Stomach smooth muscle (tissue), 2 donors: Measurements from ENCODE around the gene PRKAR1B.
"Not testable (repeated sequence)": the region's sequence is repeated elsewhere in the genome, so short reads cannot be mapped to it uniquely, and the experiment has no call there.

Experiments used
- H3K27ac ChIP-seq: one replicate; pipeline ENCODE4 v1.7.0; 2013; ENCODE audit warnings: mild to moderate bottlenecking, low read length, inconsistent platforms
- H3K27me3 ChIP-seq, 2 donors: one replicate each; pipeline ENCODE4 v1.7.0; 2013; ENCODE audit warnings: low read length in 2 of 2; ENCODE audit not compliant: insufficient read depth in 2 of 2, control insufficient read depth in 1 of 2
- H3K36me3 ChIP-seq, 2 donors: one replicate each; pipeline ENCODE4 v1.7.0; 2013; ENCODE audit warnings: low read length in 2 of 2; ENCODE audit not compliant: control insufficient read depth in 2 of 2, insufficient read depth in 2 of 2
- H3K4me1 ChIP-seq: one replicate; pipeline ENCODE4 v1.7.0; 2013; ENCODE audit warnings: low read length; ENCODE audit not compliant: control insufficient read depth, insufficient read depth
- H3K4me3 ChIP-seq, 2 donors: one replicate each; pipeline ENCODE4 v1.7.0; 2013; ENCODE audit warnings: low read length in 2 of 2
- H3K9ac ChIP-seq, 2 donors: one replicate each; pipeline ENCODE4 v1.7.0; 2013; ENCODE audit warnings: low read length in 2 of 2, mild to moderate bottlenecking in 1 of 2
- H3K9me3 ChIP-seq, 2 donors: one replicate each; pipeline ENCODE4 v1.7.0; 2013; ENCODE audit warnings: low read length in 2 of 2; ENCODE audit not compliant: control insufficient read depth in 2 of 2
- donor health status: healthy.
- donor health status: Pancreatic carcinoma.

The PRKAR1B gene

DNA sequence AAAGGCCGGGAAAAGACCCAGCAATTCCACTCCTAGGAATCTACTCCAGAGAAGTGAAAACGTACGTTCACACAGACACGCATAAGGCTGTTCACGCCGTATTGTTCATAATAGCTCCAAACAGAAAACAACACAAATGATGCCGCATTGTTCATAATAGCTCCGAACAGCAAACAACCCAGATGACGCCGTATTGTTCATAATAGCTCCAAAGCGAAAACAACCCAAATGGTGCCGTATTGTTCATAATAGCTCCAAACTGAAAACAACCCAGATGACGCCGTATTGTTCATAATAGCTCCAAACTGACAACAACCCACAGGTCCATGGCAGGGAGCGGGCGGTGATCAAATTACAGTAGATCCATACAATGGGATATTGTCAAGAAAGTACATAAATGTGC, 85.8 kb downstream of the PRKAR1B start:
- no peak overlapping the region for H3K4me3 ChIP-seq
- H3K36me3 ChIP-seq = no peaks in the 10 kb centered on the region
- H3K27ac ChIP-seq = no peak overlapping the region
- H3K27me3 ChIP-seq = no peaks in the 10 kb centered on the region
- no peak overlapping the region for H3K9ac ChIP-seq
- H3K9me3 ChIP-seq = peaks cover 0 to 7% of the 10 kb centered on the region in 2 donors
- no peaks in the 10 kb centered on the region for H3K4me1 ChIP-seq

DNA sequence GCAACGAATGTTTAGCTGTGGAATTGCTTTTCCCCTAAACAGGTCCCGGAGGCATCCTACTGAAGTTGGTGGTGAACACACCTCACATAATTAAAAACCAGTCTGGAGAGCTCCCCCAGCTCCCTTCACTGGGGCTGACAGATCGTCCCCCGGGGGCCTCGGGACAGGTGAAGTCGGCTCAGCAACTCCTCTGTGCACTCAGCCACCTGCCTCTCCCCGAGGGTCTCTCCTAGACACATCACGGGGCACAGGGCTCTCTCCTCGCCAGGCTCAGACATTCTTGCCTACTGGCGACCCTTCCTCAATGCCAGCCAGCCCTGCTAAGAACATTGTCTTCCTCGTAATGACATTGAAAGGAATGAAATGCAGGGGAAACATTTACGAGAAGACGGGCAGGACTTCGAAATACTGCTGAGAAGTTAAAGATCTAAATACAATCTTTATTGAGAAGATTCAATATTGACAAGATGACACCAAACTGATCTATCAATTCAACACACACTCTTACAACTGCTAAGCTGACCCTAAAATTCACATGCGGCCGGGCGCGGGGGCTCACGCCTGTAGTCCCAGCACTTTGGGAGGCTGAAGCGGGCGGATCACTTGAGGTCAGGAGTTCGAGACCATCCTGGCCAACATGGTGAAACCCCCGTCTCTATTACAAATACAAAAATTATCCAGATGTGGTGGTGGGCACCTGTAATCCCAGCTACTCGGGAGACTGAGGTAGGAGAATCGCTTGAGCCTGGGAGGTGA, 88.6 kb downstream of the PRKAR1B start:
- Histone ChIP-seq H3K9ac (no peak overlapping the region), H3K36me3 (no peaks in the 10 kb centered on the region), H3K4me3 (no peak overlapping the region), H3K27ac (no peak overlapping the region), H3K27me3 (no peaks in the 10 kb centered on the region), H3K9me3 (no peaks in the 10 kb centered on the region), H3K4me1 (no peaks in the 10 kb centered on the region)

DNA sequence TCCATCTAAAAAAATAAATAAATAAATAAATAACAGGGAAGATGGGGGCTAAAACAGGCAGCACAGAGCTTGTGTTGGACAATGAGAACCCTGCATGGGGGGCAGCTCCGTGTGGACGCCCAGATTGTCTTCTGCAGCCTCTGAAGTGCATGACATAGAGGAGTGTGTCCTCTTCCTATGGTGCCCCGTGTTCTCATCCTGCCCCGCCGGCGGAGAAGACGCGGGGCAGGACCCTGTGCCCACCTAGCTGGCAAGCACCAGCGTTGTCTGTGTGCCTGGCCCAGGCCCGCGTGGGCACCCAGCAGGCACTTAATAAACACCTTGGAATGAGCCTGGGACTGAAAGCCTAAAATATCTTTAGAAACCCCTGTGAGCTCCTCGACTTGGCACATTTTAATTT, 89.3 kb downstream of the PRKAR1B start:
- Histone ChIP-seq H3K36me3 (no peaks in the 10 kb centered on the region), H3K9me3 (no peaks in the 10 kb centered on the region), H3K27me3 (no peaks in the 10 kb centered on the region), H3K9ac (no peak overlapping the region), H3K4me3 (no peak overlapping the region), H3K4me1 (no peaks in the 10 kb centered on the region), H3K27ac (no peak overlapping the region)

DNA sequence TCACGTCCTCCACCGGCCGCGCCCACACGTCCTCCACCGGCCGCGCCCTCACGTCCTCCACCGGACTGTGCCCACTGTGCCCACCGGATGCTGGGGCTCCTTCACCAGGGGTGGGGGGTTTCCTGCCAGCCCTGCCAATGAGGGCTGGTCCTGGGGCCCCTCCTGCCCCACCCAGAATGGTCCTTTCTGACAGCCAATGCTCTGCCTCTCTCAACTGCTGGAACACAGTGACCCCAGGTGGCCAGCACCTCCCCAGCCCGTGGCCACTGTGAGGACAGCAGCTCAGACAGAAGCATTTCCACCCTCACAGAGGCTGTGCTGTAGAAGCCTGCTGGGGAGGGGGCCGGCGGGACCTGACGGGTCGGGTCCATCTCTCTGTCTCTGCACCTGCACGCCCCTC, 90.7 kb downstream of the PRKAR1B start:
- Histone ChIP-seq H3K36me3 (no peaks in the 10 kb centered on the region), H3K9me3 (no peaks in the 10 kb centered on the region), H3K9ac (no peak overlapping the region), H3K27me3 (no peaks in the 10 kb centered on the region), H3K4me1 (no peaks in the 10 kb centered on the region), H3K4me3 (no peak overlapping the region), H3K27ac (no peak overlapping the region)

DNA sequence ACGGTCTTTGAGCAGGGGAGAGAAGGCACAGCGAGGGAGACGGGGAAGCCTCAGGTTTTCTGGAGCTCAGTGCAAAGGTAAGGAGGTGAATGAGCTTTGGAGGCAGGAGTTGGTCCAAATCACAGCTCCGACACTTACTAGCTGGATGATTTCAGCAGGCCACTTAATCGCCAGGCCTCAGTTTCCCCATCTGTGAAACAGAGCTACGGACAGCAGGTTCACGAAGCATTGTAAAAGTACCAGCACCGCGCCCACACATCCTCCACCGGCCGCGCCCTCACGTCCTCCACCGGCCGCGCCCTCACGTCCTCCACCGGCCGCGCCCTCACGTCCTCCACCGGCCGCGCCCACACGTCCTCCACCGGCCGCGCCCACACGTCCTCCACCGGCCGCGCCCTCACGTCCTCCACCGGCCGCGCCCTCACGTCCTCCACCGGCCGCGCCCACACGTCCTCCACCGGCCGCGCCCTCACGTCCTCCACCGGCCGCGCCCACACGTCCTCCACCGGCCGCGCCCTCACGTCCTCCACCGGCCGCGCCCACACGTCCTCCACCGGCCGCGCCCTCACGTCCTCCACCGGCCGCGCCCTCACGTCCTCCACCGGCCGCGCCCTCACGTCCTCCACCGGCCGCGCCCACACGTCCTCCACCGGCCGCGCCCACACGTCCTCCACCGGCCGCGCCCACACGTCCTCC, 91.2 kb downstream of the PRKAR1B start:
- H3K4me3 ChIP-seq, H3K27ac ChIP-seq, H3K4me1 ChIP-seq, H3K36me3 ChIP-seq, H3K9ac ChIP-seq, H3K9me3 ChIP-seq, H3K27me3 ChIP-seq: not testable (repeated sequence)

DNA sequence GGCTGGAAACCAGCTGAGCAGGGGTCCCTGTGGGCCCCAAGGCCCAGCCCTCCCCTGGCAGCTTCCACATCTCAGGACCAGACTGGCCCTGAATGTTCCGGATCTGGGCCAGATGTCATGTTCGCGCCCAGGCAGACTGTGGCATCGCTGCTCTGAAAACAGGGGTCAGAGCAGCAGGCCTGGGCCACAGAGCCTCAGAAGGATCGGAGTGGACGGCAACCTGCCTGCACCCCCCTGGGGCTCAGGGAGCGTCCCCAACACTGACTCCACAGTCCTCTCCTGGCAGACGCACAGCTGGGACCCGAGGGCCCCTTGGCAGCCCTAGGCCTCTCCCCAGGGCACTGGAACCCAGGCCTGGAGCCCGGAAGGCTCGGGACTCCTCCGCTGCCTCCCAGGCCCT, 91.9 kb downstream of the PRKAR1B start:
- Histone ChIP-seq H3K9me3 (no peaks in the 10 kb centered on the region), H3K27me3 (no peaks in the 10 kb centered on the region), H3K36me3 (no peaks in the 10 kb centered on the region)

DNA sequence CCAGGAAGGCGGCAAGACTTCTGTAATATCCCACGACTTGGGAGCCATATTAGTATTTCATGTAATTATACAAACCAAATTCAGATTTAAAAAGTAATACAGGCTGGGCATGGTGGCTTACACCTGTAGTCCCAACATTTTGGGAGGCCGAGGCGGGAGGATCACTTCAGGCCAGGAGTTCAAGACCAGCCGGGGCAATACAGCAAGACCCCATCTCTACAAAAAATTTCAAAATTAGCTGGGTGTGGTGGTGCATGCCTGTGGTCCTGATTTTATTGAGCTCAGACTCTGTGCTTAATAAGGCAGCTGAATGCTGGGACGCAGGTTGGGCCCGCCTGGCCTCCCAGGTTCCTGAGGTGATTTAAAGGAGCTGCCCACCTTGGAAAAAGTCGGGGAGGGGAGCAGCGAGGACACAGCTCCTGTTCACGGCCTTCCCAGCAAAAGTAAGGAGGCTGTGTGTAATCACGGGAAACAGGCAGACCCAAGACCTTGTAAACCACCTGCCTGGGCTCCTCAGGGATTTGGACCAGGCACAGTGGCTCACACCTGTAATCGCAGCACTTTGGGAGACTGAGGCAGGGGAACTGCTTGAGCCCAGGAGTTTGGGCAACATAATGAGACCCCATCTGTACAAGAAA, 93.6 kb downstream of the PRKAR1B start:
- H3K27me3 ChIP-seq = no peaks in the 10 kb centered on the region
- no peak overlapping the region for H3K4me3 ChIP-seq
- H3K4me1 ChIP-seq = no peaks in the 10 kb centered on the region
- no peak overlapping the region for H3K27ac ChIP-seq
- no peaks in the 10 kb centered on the region for H3K36me3 ChIP-seq
- no peaks in the 10 kb centered on the region for H3K9me3 ChIP-seq
- H3K9ac ChIP-seq = no peak overlapping the region

More for the DNA sequence above, 91.9 kb downstream of the PRKAR1B start:
- no peak overlapping the region for H3K9ac ChIP-seq
- no peak overlapping the region for H3K27ac ChIP-seq
- no peak overlapping the region for H3K4me3 ChIP-seq
- no peaks in the 10 kb centered on the region for H3K4me1 ChIP-seq

DNA sequence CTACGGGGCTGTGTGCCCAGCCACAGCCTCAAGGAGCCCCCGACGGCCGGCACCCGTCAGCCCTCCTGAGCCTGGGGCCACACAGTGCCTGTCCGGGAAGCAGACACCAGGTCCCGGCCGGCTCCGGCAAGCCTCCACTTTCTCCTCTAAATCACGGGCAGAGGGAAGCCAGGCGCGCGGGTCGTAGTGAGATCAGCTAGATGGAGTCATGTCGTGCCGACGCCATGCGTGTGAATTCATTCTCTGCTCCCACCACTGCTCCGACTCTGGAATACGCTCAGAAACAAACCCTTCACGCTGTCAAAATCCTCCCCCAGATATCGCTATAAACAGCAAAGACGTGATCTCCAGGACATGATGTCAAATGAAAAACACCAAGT, 94.3 kb downstream of the PRKAR1B start:
- Histone ChIP-seq H3K36me3 (no peaks in the 10 kb centered on the region), H3K4me3 (no peak overlapping the region), H3K4me1 (no peaks in the 10 kb centered on the region), H3K9me3 (no peaks in the 10 kb centered on the region), H3K27me3 (no peaks in the 10 kb centered on the region), H3K27ac (no peak overlapping the region), H3K9ac (no peak overlapping the region)

DNA sequence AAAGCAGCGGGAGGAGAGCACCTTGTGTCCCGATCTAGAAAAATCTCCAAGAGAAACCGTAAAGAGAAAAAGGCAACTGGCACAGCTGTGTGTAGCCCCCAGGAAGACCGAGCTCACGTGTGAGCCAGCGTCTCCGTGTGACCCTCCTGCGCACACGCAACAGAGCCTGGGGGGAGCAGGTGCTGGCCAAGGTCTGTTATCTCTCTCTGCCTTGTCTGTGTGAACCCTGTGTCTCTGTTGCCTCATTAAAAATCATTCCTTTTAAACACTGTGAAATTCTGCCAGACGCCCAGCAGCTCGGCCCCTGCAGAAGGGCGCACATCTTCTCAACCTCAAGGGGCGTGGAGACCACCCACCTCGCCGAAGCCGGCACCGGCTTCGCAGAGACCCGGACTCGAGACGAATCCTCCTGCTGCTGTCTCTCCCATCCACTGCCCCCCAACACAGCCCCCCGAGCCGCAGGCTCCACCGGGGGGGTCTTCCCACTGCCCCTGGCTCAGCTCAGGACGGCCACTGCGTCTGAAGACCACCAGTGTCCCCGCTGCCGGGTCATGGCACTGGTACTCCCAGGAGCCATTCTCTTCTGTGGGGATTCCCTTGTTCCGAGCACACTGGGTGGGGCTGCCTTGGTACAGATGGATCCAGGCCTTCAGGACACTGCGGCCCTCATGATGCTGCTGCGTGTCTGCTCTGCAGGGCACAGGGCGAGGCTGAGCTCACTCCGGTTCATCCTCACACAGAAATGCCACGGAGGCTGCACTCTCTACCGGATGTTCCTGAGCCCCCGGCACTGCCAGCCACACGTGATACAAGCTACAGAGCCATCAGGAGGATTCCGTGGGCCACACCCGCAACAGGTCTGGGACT, 94.9 kb downstream of the PRKAR1B start:
- no peak overlapping the region for H3K27ac ChIP-seq
- H3K27me3 ChIP-seq = no peaks in the 10 kb centered on the region
- H3K9me3 ChIP-seq = no peaks in the 10 kb centered on the region
- H3K4me3 ChIP-seq = no peak overlapping the region
- H3K9ac ChIP-seq = no peak overlapping the region
- no peaks in the 10 kb centered on the region for H3K4me1 ChIP-seq
- no peaks in the 10 kb centered on the region for H3K36me3 ChIP-seq

DNA sequence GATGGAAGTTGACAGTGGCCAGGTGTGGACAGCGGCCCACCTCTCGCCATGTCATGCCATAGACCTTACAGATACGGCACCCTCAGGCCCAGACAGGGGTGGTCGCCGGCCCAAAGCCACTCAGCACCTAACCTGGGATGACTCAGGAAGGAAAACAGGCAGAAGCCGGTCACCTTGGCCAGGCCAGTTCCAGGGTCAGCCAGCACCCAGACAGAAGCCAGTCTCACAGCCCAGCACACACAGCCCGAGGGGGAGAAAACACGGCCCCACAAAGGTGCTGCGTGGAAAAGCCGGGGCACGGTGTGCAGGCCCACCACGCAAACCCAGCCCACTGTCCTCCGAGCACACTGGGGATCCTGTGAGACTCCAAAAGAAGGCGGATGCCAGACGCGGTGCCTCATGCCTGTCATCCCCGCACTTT, 95.8 kb downstream of the PRKAR1B start:
- no peaks in the 10 kb centered on the region for H3K4me1 ChIP-seq
- H3K27me3 ChIP-seq = no peaks in the 10 kb centered on the region
- H3K9me3 ChIP-seq = no peaks in the 10 kb centered on the region
- no peaks in the 10 kb centered on the region for H3K36me3 ChIP-seq
- no peak overlapping the region for H3K9ac ChIP-seq
- no peak overlapping the region for H3K4me3 ChIP-seq
- no peak overlapping the region for H3K27ac ChIP-seq
